ENCODE results near the gene UMODL1. TPM values are rescaled to one million over a fixed set of nuclear protein-coding genes. Genes with fewer than 3 reads are reported as not detected.

Gene UMODL1
- total RNA-seq, 1 experiment from 2014 or later, result not detected

- no TSS peak for BruUV-seq (replicated peaks)
- CTCF ChIA-PET, result no interaction called here
- POLR2A ChIA-PET (ENCODE audit: unreplicated experiment), result no interaction called here
- no peak for DNase-seq
- intact Hi-C loops (cut with micrococcal nuclease; ENCODE audit: unreplicated experiment), result no loop called here
- TF ChIP-seq EZH2 (IDR thresholded peaks at IDR 0.05; ENCODE audit: low read depth) (no peak), CTCF (conservative IDR thresholded peaks at IDR 0.05) (no peak)
- peaks cover 28% of the 10 kb centered on the region for H3K4me1 ChIP-seq (replicated peaks; ENCODE audit: insufficient read depth)
- no peaks in the 10 kb centered on the region for H3K36me3 ChIP-seq (ENCODE audit: low read depth)
- H3K79me2 ChIP-seq (ENCODE audit: low read depth), result no peaks in the 10 kb centered on the region
- no peak overlapping the region for H3K4me2 ChIP-seq
- H2AFZ ChIP-seq, result no peak overlapping the region
- peaks cover 21% of the 10 kb centered on the region for H3F3A ChIP-seq (ENCODE audit: insufficient read depth, low read depth)
- H3K9me2 ChIP-seq (ENCODE audit: insufficient read depth), result no peaks in the 10 kb centered on the region
- H4K20me1 ChIP-seq (ENCODE audit: insufficient read depth), result no peaks in the 10 kb centered on the region
- H3K27ac ChIP-seq, result no peak overlapping the region
- H3K27me3 ChIP-seq (ENCODE audit: insufficient read depth, low read depth), result no peaks in the 10 kb centered on the region
- no peak overlapping the region for H3K4me3 ChIP-seq
- no peaks in the 10 kb centered on the region for H3K9me3 ChIP-seq (ENCODE audit: insufficient read depth, low read depth)
Measured at GRCh38 chr21:42124081-42124480, 53.0 kb downstream of the UMODL1 start.

DNA sequence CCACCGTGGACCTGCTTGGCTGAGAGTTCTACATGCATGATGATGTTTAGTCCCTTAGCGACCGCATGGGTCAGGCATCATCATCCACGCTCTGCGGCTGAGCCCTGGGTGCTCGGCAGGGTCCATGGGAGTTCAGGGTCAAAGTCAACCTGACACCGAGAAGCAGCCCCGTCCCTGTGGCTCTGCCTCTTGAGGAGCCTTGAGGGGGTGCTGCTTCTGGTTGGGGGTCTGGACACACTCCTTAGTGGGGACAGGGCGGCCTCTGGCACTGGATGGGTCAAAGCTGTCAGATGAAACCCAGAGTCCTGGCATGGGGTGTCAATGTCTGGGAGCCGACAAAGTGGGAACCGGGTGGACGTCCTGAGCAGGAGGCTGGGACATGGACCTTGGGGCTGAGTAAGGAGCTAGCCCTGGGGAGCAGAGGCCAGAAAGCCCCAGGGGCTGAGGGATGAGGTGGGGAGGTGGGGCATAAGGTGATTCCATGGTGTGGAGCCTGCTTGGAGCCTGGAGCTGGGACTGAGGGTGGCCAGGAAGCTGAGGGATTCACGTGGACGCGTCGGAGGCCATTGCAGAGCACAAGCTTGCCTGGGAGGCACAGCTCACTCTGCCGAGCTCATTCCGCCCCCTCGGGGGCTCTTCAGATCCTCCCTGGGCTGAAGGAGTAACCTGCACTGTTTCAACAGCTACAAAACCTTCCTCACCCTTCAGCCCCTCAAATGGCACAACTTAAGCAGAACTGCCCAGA, 53.9 kb downstream of the UMODL1 start:
- no peaks in the 10 kb centered on the region for H3K9me3 ChIP-seq (ENCODE audit: insufficient read depth, low read depth)
- no peak overlapping the region for H3K4me2 ChIP-seq
- H3K4me1 ChIP-seq (replicated peaks; ENCODE audit: insufficient read depth), result peaks cover 20% of the 10 kb centered on the region
- BruUV-seq (replicated peaks), result no TSS peak
- H3K79me2 ChIP-seq (ENCODE audit: low read depth), result no peaks in the 10 kb centered on the region
- H3K4me3 ChIP-seq, result no peak overlapping the region
- H3K9me2 ChIP-seq (ENCODE audit: insufficient read depth), result no peaks in the 10 kb centered on the region
- H4K20me1 ChIP-seq (ENCODE audit: insufficient read depth), result no peaks in the 10 kb centered on the region
- no peak for DNase-seq
- no peak for TF ChIP-seq CTCF (conservative IDR thresholded peaks at IDR 0.05)
- no peak for TF ChIP-seq EZH2 (IDR thresholded peaks at IDR 0.05; ENCODE audit: low read depth)
- no peak overlapping the region for H3K27ac ChIP-seq
- no peaks in the 10 kb centered on the region for H3K27me3 ChIP-seq (ENCODE audit: insufficient read depth, low read depth)
- peaks cover 15% of the 10 kb centered on the region; the same call in 1 of the 2 replicates for H3F3A ChIP-seq (ENCODE audit: insufficient read depth, low read depth)
- H2AFZ ChIP-seq, result no peak overlapping the region
- intact Hi-C loops (cut with micrococcal nuclease; ENCODE audit: unreplicated experiment), result no loop called here
- POLR2A ChIA-PET (ENCODE audit: unreplicated experiment), result no interaction called here
- CTCF ChIA-PET, result interaction anchor here (0.7 kb wide), 1 partner anchor 18 kb away, joined by 3 read pairs; no protein-coding TSS in a partner anchor
- no peaks in the 10 kb centered on the region for H3K36me3 ChIP-seq (ENCODE audit: low read depth)

- H3K27ac ChIP-seq, result no peak overlapping the region
- CTCF ChIA-PET, result interaction anchor here (0.7 to 0.8 kb wide), 2 partner anchors 18 to 32 kb away, joined by 3 read pairs; no protein-coding TSS in a partner anchor
- no peaks in the 10 kb centered on the region for H3K36me3 ChIP-seq (ENCODE audit: low read depth)
- no peak for TF ChIP-seq EZH2 (IDR thresholded peaks at IDR 0.05; ENCODE audit: low read depth)
- TF ChIP-seq CTCF (conservative IDR thresholded peaks at IDR 0.05), result peak; percentile 49; the same call in 1 of the 2 replicates
- DNase-seq, result peak in 1 of 2 experiments; percentile 72
- H3K4me2 ChIP-seq, result 0 out of 2 replicates have a peak overlapping the region, but pooled peaks have one; percentile 28
- intact Hi-C loops (cut with micrococcal nuclease; ENCODE audit: unreplicated experiment), result no loop called here
- no peaks in the 10 kb centered on the region for H3K79me2 ChIP-seq (ENCODE audit: low read depth)
- H3F3A ChIP-seq (ENCODE audit: insufficient read depth, low read depth), result peaks cover 9% of the 10 kb centered on the region; the same call in 1 of the 2 replicates
- no peaks in the 10 kb centered on the region for H3K27me3 ChIP-seq (ENCODE audit: insufficient read depth, low read depth)
- H3K9me2 ChIP-seq (ENCODE audit: insufficient read depth), result no peaks in the 10 kb centered on the region
- no peaks in the 10 kb centered on the region for H3K9me3 ChIP-seq (ENCODE audit: insufficient read depth, low read depth)
- no peak overlapping the region for H2AFZ ChIP-seq
- BruUV-seq (replicated peaks), result no TSS peak
- no peak overlapping the region for H3K4me3 ChIP-seq
- peaks cover 12% of the 10 kb centered on the region for H3K4me1 ChIP-seq (replicated peaks; ENCODE audit: insufficient read depth)
- no peaks in the 10 kb centered on the region for H4K20me1 ChIP-seq (ENCODE audit: insufficient read depth)
- POLR2A ChIA-PET (ENCODE audit: unreplicated experiment), result no interaction called here
Measured at GRCh38 chr21:42125571-42126544, 54.7 kb downstream of the UMODL1 start.
